Measurements from ENCODE around the gene NOVA1. TPM values are rescaled to one million over a fixed set of nuclear protein-coding genes. Genes with fewer than 3 reads are reported as not detected.
"Not testable (repeated sequence)": the region's sequence is repeated elsewhere in the genome, so short reads cannot be mapped to it uniquely, and the experiment has no call there.

The NOVA1 gene
- 10 to 100 TPM; 21.7 to 24.6 (median 23.5) TPM for polyA plus RNA-seq (ENCODE audit: insufficient read length in 4 of 4)

- DNase-seq (ENCODE audit: low read depth in 4 of 4, low spot score in 2 of 4) = peak in 3 of 4 donors; percentile 41 to 59 (median 47)
Measured at GRCh38 chr14:26597589-26598080, at the start of gene NOVA1. NOVA1 (minus strand) TSS chr14:26598033; CDS start chr14:26597436, 597 bp downstream.

- DNase-seq (ENCODE audit: low read depth in 4 of 4, low spot score in 2 of 4) = not testable (repeated sequence)
Measured at GRCh38 chr14:26645057-26645456, 47.2 kb upstream of the NOVA1 start.

GRCh38 chr14:26636561-26636960 is 38.7 kb upstream of the NOVA1 start:
- no peak for DNase-seq (ENCODE audit: low read depth in 4 of 4, low spot score in 2 of 4)

- DNase-seq (ENCODE audit: low read depth in 4 of 4, low spot score in 2 of 4) = not testable (repeated sequence)
Measured at GRCh38 chr14:26634946-26635345, 37.1 kb upstream of the NOVA1 start.

GRCh38 chr14:26626256-26626655 is 28.4 kb upstream of the NOVA1 start:
- DNase-seq (ENCODE audit: low read depth in 4 of 4, low spot score in 2 of 4) = no peak

- no peak for DNase-seq (ENCODE audit: low read depth in 4 of 4, low spot score in 2 of 4)
Measured at GRCh38 chr14:26622611-26623010, 24.8 kb upstream of the NOVA1 start.

- no peak for DNase-seq (ENCODE audit: low read depth in 4 of 4, low spot score in 2 of 4)
Measured at GRCh38 chr14:26621807-26622560, 24.2 kb upstream of the NOVA1 start.

- no peak for DNase-seq (ENCODE audit: low read depth in 4 of 4, low spot score in 2 of 4)
Measured at GRCh38 chr14:26621364-26621763, 23.5 kb upstream of the NOVA1 start.

GRCh38 chr14:26611259-26611658 is 13.4 kb upstream of the NOVA1 start:
- DNase-seq (ENCODE audit: low read depth in 4 of 4, low spot score in 2 of 4) = no peak

GRCh38 chr14:26606729-26607312 is 9.0 kb upstream of the NOVA1 start:
- no peak for DNase-seq (ENCODE audit: low read depth in 4 of 4, low spot score in 2 of 4)

- no peak for DNase-seq (ENCODE audit: low read depth in 4 of 4, low spot score in 2 of 4)
Measured at GRCh38 chr14:26605602-26606001, 7.8 kb upstream of the NOVA1 start.

- DNase-seq (ENCODE audit: low read depth in 4 of 4, low spot score in 2 of 4) = no peak
Measured at GRCh38 chr14:26602902-26603301, 5.1 kb upstream of the NOVA1 start.

- no peak for DNase-seq (ENCODE audit: low read depth in 4 of 4, low spot score in 2 of 4)
Measured at GRCh38 chr14:26601856-26602255, 4.0 kb upstream of the NOVA1 start.

- no peak for DNase-seq (ENCODE audit: low read depth in 4 of 4, low spot score in 2 of 4)
Measured at GRCh38 chr14:26599291-26599690, 1.5 kb upstream of the NOVA1 start.

GRCh38 chr14:26598672-26599131 is 869 bp upstream of the NOVA1 start:
- DNase-seq (ENCODE audit: low read depth in 4 of 4, low spot score in 2 of 4) = peak in 1 of 4 donors; percentile 92

- DNase-seq (ENCODE audit: low read depth in 4 of 4, low spot score in 2 of 4) = peak in 3 of 4 donors; percentile 89 to 94 (median 94)
Measured at GRCh38 chr14:26598081-26598671, 343 bp upstream of the NOVA1 start.

- peak in 1 of 4 donors; percentile 29 for DNase-seq (ENCODE audit: low read depth in 4 of 4, low spot score in 2 of 4)
Measured at GRCh38 chr14:26597071-26597588, 703 bp downstream of the NOVA1 start.

- peak in 3 of 4 donors; percentile 31 to 58 (median 46) for DNase-seq (ENCODE audit: low read depth in 4 of 4, low spot score in 2 of 4)
Measured at GRCh38 chr14:26596543-26597061, 1.2 kb downstream of the NOVA1 start.

- peak in 1 of 4 donors; percentile 15 for DNase-seq (ENCODE audit: low read depth in 4 of 4, low spot score in 2 of 4)
Measured at GRCh38 chr14:26595926-26596542, 1.8 kb downstream of the NOVA1 start.

- no peak for DNase-seq (ENCODE audit: low read depth in 4 of 4, low spot score in 2 of 4)
Measured at GRCh38 chr14:26594756-26595545, 2.9 kb downstream of the NOVA1 start.

All from left renal cortex interstitium (tissue), 4 donors.